ENCODE results near the gene LLGL1. TPM values are rescaled to one million over a fixed set of nuclear protein-coding genes. Genes with fewer than 3 reads are reported as not detected.

The LLGL1 gene
- total RNA-seq, 1 donor from 2014 or later = 84.6 TPM

- H3K4me1 Mint-ChIP-seq (ENCODE audit: low read depth, unreplicated experiment) = peaks cover 5% of the 10 kb centered on the region
- H3K9me3 Mint-ChIP-seq (ENCODE audit: unreplicated experiment) = peaks cover 3% of the 10 kb centered on the region
- H3K27me3 Mint-ChIP-seq (ENCODE audit: unreplicated experiment) = peaks cover 14% of the 10 kb centered on the region
- no peak for DNase-seq
- no peak overlapping the region for H3K4me3 Mint-ChIP-seq (ENCODE audit: unreplicated experiment)
- H3K36me3 Mint-ChIP-seq (ENCODE audit: unreplicated experiment) = no peaks in the 10 kb centered on the region
- TF ChIP-seq CTCF (IDR thresholded peaks at IDR 0.05; ENCODE audit: partially characterized antibody, unreplicated experiment) = no peak
- no peak overlapping the region for H3K27ac Mint-ChIP-seq (ENCODE audit: unreplicated experiment)
These were observed 12.0 kb downstream of the LLGL1 start for GRCh38 chr17:18237461-18237860.

GRCh38 chr17:18238299-18238698 is 12.9 kb downstream of the LLGL1 start:
- TF ChIP-seq CTCF (IDR thresholded peaks at IDR 0.05; ENCODE audit: partially characterized antibody, unreplicated experiment) = no peak
- H3K36me3 Mint-ChIP-seq (ENCODE audit: unreplicated experiment) = no peaks in the 10 kb centered on the region
- H3K9me3 Mint-ChIP-seq (ENCODE audit: unreplicated experiment) = peaks cover 1% of the 10 kb centered on the region
- no peak for DNase-seq
- H3K27ac Mint-ChIP-seq (ENCODE audit: unreplicated experiment) = no peak overlapping the region
- H3K4me3 Mint-ChIP-seq (ENCODE audit: unreplicated experiment) = no peak overlapping the region
- H3K27me3 Mint-ChIP-seq (ENCODE audit: unreplicated experiment) = peaks cover 14% of the 10 kb centered on the region
- peaks cover 5% of the 10 kb centered on the region for H3K4me1 Mint-ChIP-seq (ENCODE audit: low read depth, unreplicated experiment)

DNA sequence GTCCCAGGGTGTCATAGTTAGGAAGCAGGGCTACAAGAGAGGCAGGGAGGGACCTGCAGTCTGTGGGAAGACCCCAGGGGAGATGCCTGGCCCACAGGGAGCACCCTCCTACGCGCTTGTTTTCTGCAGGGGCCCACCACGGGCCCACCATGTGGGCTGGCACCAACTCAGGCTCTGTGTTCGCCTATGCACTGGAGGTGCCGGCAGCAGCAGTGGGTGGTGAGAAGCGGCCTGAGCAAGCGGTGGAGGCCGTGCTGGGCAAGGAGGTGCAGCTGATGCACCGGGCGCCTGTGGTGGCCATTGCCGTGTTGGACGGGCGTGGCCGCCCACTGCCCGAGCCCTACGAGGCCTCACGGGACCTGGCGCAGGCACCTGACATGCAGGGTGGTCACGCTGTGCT is 15.0 kb downstream of the LLGL1 start:
- peaks cover 12% of the 10 kb centered on the region for H3K27me3 Mint-ChIP-seq (ENCODE audit: unreplicated experiment)
- H3K36me3 Mint-ChIP-seq (ENCODE audit: unreplicated experiment) = no peaks in the 10 kb centered on the region
- H3K27ac Mint-ChIP-seq (ENCODE audit: unreplicated experiment) = no peak overlapping the region
- H3K4me3 Mint-ChIP-seq (ENCODE audit: unreplicated experiment) = no peak overlapping the region
- peaks cover 1% of the 10 kb centered on the region for H3K9me3 Mint-ChIP-seq (ENCODE audit: unreplicated experiment)
- DNase-seq = no peak
- no peak for TF ChIP-seq CTCF (IDR thresholded peaks at IDR 0.05; ENCODE audit: partially characterized antibody, unreplicated experiment)
- peaks cover 5% of the 10 kb centered on the region for H3K4me1 Mint-ChIP-seq (ENCODE audit: low read depth, unreplicated experiment)

DNA sequence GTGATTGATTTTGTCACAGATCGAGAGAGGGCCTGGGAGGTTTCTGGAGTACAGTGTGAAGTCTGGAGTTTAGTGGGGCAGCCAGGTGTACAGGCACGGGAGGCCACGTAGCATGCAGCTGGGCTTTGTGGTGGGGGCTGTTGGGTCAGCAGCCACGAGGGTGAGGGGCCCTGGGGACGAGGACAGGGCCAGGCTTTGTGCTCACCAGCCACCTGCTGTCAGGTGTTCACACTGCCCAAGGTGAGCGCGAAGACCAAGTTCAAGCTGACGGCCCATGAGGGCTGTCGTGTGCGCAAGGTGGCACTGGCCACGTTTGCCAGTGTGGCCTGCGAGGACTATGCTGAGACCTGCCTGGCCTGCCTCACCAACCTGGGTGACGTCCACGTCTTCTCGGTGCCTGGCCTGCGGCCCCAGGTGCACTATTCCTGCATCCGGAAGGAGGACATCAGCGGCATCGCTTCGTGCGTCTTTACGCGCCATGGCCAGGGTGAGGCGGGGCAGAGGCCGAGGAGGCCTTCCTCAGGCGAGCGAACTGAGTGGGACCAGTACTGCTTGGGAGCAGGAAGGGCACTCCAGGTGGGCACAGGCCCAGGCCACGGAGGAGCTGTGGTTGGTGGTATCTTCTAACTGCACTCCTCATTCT is 15.9 kb downstream of the LLGL1 start:
- no peak overlapping the region for H3K4me3 Mint-ChIP-seq (ENCODE audit: unreplicated experiment)
- H3K27me3 Mint-ChIP-seq (ENCODE audit: unreplicated experiment) = peaks cover 7% of the 10 kb centered on the region
- no peak overlapping the region for H3K27ac Mint-ChIP-seq (ENCODE audit: unreplicated experiment)
- H3K4me1 Mint-ChIP-seq (ENCODE audit: low read depth, unreplicated experiment) = peaks cover 1% of the 10 kb centered on the region
- peaks cover 1% of the 10 kb centered on the region for H3K9me3 Mint-ChIP-seq (ENCODE audit: unreplicated experiment)
- no peak for DNase-seq
- TF ChIP-seq CTCF (IDR thresholded peaks at IDR 0.05; ENCODE audit: partially characterized antibody, unreplicated experiment) = no peak
- no peaks in the 10 kb centered on the region for H3K36me3 Mint-ChIP-seq (ENCODE audit: unreplicated experiment)

GRCh38 chr17:18245038-18245776 is 19.8 kb downstream of the LLGL1 start:
- DNase-seq = no peak
- Mint-ChIP-seq H3K27me3 (ENCODE audit: unreplicated experiment) (peaks cover 12% of the 10 kb centered on the region), H3K9me3 (ENCODE audit: unreplicated experiment) (peaks cover 8% of the 10 kb centered on the region), H3K36me3 (ENCODE audit: unreplicated experiment) (no peaks in the 10 kb centered on the region), H3K4me1 (ENCODE audit: low read depth, unreplicated experiment) (peaks cover 5% of the 10 kb centered on the region), H3K4me3 (ENCODE audit: unreplicated experiment) (no peak overlapping the region), H3K27ac (ENCODE audit: unreplicated experiment) (no peak overlapping the region)
- TF ChIP-seq CTCF (IDR thresholded peaks at IDR 0.05; ENCODE audit: partially characterized antibody, unreplicated experiment) = no peak
